Measurements from ENCODE around the gene MLF2. TPM values are rescaled to one million over a fixed set of nuclear protein-coding genes. Genes with fewer than 3 reads are reported as not detected.

Gene MLF2
- total RNA-seq, 1 experiment from 2014 or later = 309 TPM

- TF ChIP-seq SRF (IDR thresholded peaks at IDR 0.05; ENCODE audit: low read depth) = no peak
- no peak overlapping the region for H2AFZ ChIP-seq (ENCODE audit: low read depth, low read length, poor library complexity, severe bottlenecking)
- no peak overlapping the region for H3K9ac ChIP-seq (ENCODE audit: low read length)
- no peak overlapping the region for H3K27ac ChIP-seq (ENCODE audit: low read depth, low read length)
- H4K20me1 ChIP-seq (ENCODE audit: insufficient read depth) = no peaks in the 10 kb centered on the region
- ATAC-seq = no peak
- no peaks in the 10 kb centered on the region for H3K27me3 ChIP-seq (ENCODE audit: insufficient read depth, low read length)
- intact Hi-C loops (cut with micrococcal nuclease) = no loop called here
- ChIA-PET RAD21 (ENCODE audit: low non-redundant PET in 1 of 2, low total read pairs in 2 of 2, uncharacterized antibody in 2 of 2, unreplicated experiment in 2 of 2) (no interaction called here), POLR2A (no interaction called here), CTCF (interaction anchor here (0.6 kb wide), 1 partner anchor 120 kb away, joined by 3 read pairs; no protein-coding TSS in a partner anchor)
- BruUV-seq (replicated peaks) = no TSS peak
- H3K4me1 ChIP-seq (ENCODE audit: control insufficient read depth in 1 of 2, insufficient read depth in 2 of 2, low read length in 2 of 2) = peaks cover 27 to 58% of the 10 kb centered on the region in 2 experiments
- H3K4me3 ChIP-seq (replicated peaks in 1 of 2; ENCODE audit: low read depth in 1 of 2, low read length in 2 of 2) = no peak overlapping the region
- H3K36me3 ChIP-seq (ENCODE audit: control insufficient read depth in 1 of 2, insufficient read depth in 2 of 2, low read length in 2 of 2) = no peaks in the 10 kb centered on the region
- H3K79me2 ChIP-seq (ENCODE audit: insufficient read depth, low read length) = no peaks in the 10 kb centered on the region
- no peak overlapping the region for H3K4me2 ChIP-seq (ENCODE audit: low read length)
- H3K9me2 ChIP-seq (ENCODE audit: insufficient read depth) = no peaks in the 10 kb centered on the region
- DNase-seq (ENCODE audit: low read depth, low spot score) = no peak
- H3K9me3 ChIP-seq (ENCODE audit: control insufficient read depth in 1 of 2, insufficient read depth in 1 of 2, low read depth in 1 of 2, low read length in 2 of 2) = no peaks in the 10 kb centered on the region
Measured at GRCh38 chr12:6759741-6760140, 6.8 kb upstream of the MLF2 start.

GRCh38 chr12:6758506-6759095 lies 5.7 kb upstream of the MLF2 start:
- ChIA-PET RAD21 (ENCODE audit: low non-redundant PET in 1 of 2, low total read pairs in 2 of 2, uncharacterized antibody in 2 of 2, unreplicated experiment in 2 of 2) (no interaction called here), POLR2A (interaction anchor here (1.1 kb wide), 1 partner anchor 7 kb away, joined by 4 read pairs; the partner anchor contains the start of gene PTMS), CTCF (interaction anchor here (0.7 kb wide), 1 partner anchor 8 kb away, joined by 3 read pairs; the partner anchor contains the start of gene PTMS)
- BruUV-seq (replicated peaks) = no TSS peak
- H3K27me3 ChIP-seq (ENCODE audit: insufficient read depth, low read length) = no peaks in the 10 kb centered on the region
- H3K27ac ChIP-seq (ENCODE audit: low read depth, low read length) = no peak overlapping the region
- H2AFZ ChIP-seq (ENCODE audit: low read depth, low read length, poor library complexity, severe bottlenecking) = no peak overlapping the region
- ATAC-seq (no peak), DNase-seq (ENCODE audit: low read depth, low spot score) (no peak)
- peaks cover 28 to 57% of the 10 kb centered on the region in 2 experiments for H3K4me1 ChIP-seq (ENCODE audit: control insufficient read depth in 1 of 2, insufficient read depth in 2 of 2, low read length in 2 of 2)
- no peaks in the 10 kb centered on the region for H4K20me1 ChIP-seq (ENCODE audit: insufficient read depth)
- no peaks in the 10 kb centered on the region for H3K36me3 ChIP-seq (ENCODE audit: control insufficient read depth in 1 of 2, insufficient read depth in 2 of 2, low read length in 2 of 2)
- H3K4me3 ChIP-seq (replicated peaks in 1 of 2; ENCODE audit: low read depth in 1 of 2, low read length in 2 of 2) = no peak overlapping the region
- H3K9ac ChIP-seq (ENCODE audit: low read length) = no peak overlapping the region
- no peak for TF ChIP-seq JUND (IDR thresholded peaks at IDR 0.05)
- no peak for TF ChIP-seq EGR1 (IDR thresholded peaks at IDR 0.05; ENCODE audit: low read depth)
- TF ChIP-seq YY1 (IDR thresholded peaks at IDR 0.05; ENCODE audit: extremely low read depth, insufficient replicate concordance, low read depth, low read length) = no peak
- TF ChIP-seq CTCF (IDR thresholded peaks at IDR 0.05 in 2 of 3, conservative IDR thresholded peaks at IDR 0.05 in 1 of 3; ENCODE audit: borderline replicate concordance in 1 of 3, insufficient read depth in 1 of 3, low read depth in 2 of 3, low read length in 2 of 3) = no peak
- TF ChIP-seq, protein P1, sequence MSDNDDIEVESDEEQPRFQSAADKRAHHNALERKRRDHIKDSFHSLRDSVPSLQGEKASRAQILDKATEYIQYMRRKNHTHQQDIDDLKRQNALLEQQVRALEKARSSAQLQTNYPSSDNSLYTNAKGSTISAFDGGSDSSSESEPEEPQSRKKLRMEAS (IDR thresholded peaks at IDR 0.05) = no peak
- TF ChIP-seq TCF7L2 (IDR thresholded peaks at IDR 0.05; ENCODE audit: borderline replicate concordance, extremely low read depth, insufficient read depth, insufficient read length) = no peak
- no peak for TF ChIP-seq CEBPB (IDR thresholded peaks at IDR 0.05; ENCODE audit: low read depth)
- no peak overlapping the region for H3K4me2 ChIP-seq (ENCODE audit: low read length)
- H3K9me2 ChIP-seq (ENCODE audit: insufficient read depth) = no peaks in the 10 kb centered on the region
- H3K9me3 ChIP-seq (ENCODE audit: control insufficient read depth in 1 of 2, insufficient read depth in 1 of 2, low read depth in 1 of 2, low read length in 2 of 2) = no peaks in the 10 kb centered on the region
- H3K79me2 ChIP-seq (ENCODE audit: insufficient read depth, low read length) = no peaks in the 10 kb centered on the region
- intact Hi-C loops (cut with micrococcal nuclease) = no loop called here

All from HCT116 (cell line).